GM18520 (cell line): ENCODE data around the gene MBLAC1.

Experiments used
- ATAC-seq: cut with Tn5 transposase; IDR thresholded peaks from one replicate; pipeline ENCODE4 v1.9.1; 2021; ENCODE audit not compliant: unreplicated experiment

MBLAC1 gene

GRCh38 chr7:100095704-100096103 is 31.1 kb upstream of the MBLAC1 start:
- no peak for ATAC-seq

DNA sequence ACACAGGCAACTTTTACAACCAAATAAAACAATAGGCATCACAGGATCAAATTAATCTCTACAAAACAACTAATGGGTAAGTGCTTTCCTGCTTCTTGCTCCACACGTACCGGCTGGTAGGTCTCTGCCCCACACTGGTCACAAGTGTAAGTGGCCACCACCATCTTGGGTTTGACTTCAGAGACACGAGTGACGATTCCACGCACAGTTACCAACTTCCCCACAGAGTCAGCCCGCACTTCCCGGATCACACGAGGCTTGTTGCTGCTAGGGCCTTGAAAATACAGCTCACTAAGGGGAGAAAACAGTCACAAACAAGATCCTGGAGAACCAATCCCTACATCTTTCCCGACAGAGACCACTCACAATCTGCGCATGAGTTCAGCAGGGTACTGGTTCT is 27.9 kb upstream of the MBLAC1 start:
- ATAC-seq: no peak

DNA sequence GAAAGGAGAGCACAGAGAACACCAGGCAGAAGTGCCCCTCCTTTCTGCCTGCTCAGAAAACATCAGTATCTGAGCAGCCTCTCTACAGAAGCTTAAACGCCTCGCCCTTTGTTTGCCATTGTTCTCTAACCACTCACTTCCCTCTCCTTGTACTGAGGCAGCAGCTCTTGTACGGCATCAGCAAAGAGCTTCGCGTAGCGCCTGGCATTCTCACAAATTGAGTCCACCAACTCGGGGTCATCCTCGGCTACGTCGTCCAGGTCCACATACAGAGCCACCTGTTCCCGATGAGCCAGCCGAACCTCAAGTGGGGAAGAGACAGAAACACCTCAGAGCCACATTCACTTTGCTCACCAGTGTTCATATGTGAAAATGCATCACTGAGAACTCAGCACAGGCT is 27.3 kb upstream of the MBLAC1 start:
- no peak for ATAC-seq

- peak; percentile 65 for ATAC-seq
These were observed 26.2 kb upstream of the MBLAC1 start for GRCh38 chr7:100100420-100101015.

GRCh38 chr7:100101016-100101862 is 25.5 kb upstream of the MBLAC1 start, which contains the start of the genes AP4M1 and MCM7:
TSS of gene AP4M1 (plus strand) at chr7:100101643. CDS start at chr7:100101715, 72 bp downstream.
TSS of gene MCM7 (minus strand) at chr7:100101397. CDS start at chr7:100101294, 103 bp downstream.
- ATAC-seq: peak; percentile 62

- ATAC-seq: no peak
These were observed 23.6 kb upstream of the MBLAC1 start for GRCh38 chr7:100102950-100103840.

GRCh38 chr7:100105534-100105933 is 21.2 kb upstream of the MBLAC1 start:
- ATAC-seq: no peak

GRCh38 chr7:100106633-100107032 is 20.1 kb upstream of the MBLAC1 start:
- ATAC-seq: no peak

GRCh38 chr7:100107125-100107737 is 19.5 kb upstream of the MBLAC1 start:
- no peak for ATAC-seq

DNA sequence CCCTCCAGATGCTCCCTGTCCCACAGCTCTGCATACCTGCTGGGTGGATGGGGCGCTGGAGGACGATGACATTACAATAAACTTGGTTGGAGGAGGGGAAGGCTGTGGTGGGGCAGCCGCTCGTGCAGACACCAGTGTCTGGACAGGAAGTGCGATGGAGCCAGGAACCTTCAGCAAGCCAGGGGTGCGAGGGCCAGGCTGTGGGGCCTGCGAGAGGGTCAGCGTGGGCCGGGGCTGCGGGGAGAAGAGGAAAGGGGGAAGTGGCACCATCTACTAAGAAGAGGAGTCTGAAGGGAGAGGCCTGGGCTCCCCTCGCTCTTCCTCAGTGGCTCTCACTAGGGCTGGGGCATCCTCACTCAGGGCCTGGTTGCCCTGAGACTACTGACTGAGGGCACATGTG is 18.9 kb upstream of the MBLAC1 start:
- ATAC-seq: no peak

GRCh38 chr7:100109521-100110163 is 17.1 kb upstream of the MBLAC1 start:
- ATAC-seq: no peak

- no peak for ATAC-seq
These were observed 15.6 kb upstream of the MBLAC1 start for GRCh38 chr7:100111156-100111555.

DNA sequence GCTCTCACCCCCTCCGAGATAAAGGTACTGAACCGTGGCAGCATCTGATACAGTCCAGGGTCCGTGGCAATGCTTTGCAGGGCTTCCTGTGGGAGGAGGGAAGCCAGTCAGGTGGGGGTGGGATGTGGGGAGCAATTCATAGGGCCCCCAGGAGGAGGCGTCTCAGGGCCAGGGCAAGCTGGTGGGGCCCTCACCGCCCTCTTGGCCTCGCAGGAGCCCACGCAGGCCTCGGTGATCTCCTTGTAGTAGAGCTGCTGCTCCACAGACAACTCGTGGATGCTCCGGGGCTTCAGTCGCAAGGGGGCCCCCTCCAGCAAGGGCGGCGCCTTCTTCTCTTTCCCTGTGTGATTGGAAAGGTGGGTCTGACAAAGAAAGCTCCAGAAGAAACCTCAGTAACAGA is 14.9 kb upstream of the MBLAC1 start:
- no peak for ATAC-seq

GRCh38 chr7:100115026-100115425 is 11.7 kb upstream of the MBLAC1 start:
- no peak for ATAC-seq

DNA sequence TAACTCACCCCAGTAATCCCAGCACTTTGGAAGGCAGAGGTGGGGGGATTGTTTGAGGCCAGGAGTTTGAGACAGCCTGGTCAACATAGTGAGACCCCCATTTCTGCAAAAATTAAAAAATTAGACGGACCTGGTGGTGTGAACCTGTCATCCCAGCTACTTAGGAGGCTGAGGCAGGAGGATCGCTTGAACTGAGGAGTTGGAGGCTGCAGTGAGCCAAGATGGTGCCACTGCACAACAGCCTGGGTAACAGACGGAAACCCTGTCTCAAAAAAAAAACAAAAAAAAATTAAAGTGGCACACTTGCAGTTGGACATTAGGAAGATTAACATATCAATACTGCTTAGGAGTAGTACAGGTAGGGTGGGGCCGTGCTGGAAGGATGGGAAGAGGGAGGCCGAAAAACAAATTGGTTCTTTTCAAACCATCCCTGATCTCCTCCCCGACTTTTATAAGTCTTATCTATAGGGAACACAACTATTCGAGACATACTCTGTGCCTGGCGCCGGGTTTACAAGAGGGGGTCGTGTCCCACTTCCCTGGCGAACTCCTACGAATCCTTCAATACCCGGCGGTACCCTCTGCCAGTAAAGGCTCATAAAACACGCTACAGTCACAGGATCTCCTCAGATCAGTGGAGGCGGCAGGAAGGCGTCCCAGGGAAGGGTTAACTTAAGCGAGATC is 8.2 kb upstream of the MBLAC1 start:
- no peak for ATAC-seq

GRCh38 chr7:100119072-100119969 is 7.4 kb upstream of the MBLAC1 start, which contains the start of the genes CNPY4 and TAF6:
TSS of gene CNPY4 (plus strand) at chr7:100119634. CDS start at chr7:100119745, 111 bp downstream.
TSS of gene TAF6 (minus strand) at chr7:100119358. CDS start at chr7:100114209, 5,149 bp downstream.
- ATAC-seq: peak; percentile 72

DNA sequence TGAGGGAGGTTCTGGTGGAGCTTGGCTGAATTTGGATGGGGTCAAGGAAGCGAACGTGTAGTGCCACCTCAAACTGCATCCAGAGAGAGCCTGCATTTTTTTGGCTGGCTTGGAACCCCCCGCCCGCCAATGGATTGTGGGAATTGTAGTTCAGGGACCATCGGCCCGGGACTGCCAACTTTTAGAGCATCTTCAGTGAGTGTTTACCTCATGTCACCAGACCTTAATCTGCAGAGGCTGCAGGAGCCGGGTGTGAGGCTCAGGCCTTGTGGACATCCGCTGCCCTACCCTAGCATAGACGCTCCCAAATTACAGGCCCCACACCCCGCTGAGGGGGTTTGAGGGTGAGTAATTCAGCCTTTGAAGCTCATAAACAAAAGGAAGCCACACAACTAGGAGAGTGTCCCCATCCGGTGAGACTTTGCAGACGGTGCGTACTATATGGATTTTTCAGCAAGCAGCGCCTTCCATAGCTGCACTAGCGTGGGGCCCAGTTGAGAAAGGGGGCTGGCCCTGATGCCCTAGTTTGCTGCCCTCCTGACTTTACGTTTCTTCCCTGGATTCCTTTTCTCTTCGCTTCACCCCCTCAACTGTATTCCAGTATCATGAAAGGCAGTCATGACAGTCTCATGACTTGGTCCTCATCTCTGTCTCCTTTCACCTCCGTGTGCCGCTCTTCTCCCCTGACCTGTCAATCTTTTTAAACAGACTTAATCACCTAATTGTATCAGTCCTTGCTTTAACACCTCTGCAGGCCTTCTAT is 6.6 kb upstream of the MBLAC1 start:
- ATAC-seq: peak; percentile 8

DNA sequence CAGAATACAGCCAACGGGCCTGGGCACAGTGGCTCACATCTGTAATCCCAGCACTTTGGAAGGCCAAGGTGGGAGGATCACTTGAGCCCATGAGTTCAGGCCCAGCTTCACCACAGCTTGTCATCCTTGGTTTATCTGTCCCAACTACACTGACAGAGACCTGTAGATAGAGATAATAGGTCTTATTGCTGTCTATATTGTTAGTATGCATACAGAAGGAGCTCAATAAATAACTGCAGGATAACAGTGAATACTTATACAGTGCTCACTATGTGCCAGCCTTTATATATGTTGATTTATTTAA is 6.1 kb upstream of the MBLAC1 start:
- ATAC-seq: no peak
